Measurements from ENCODE around the gene RAB22A. TPM values are rescaled to one million over a fixed set of nuclear protein-coding genes. Genes with fewer than 3 reads are reported as not detected.
A peak's percentile ranks its signal among the peaks of the same experiment; 100 is the strongest.

RAB22A gene
- total RNA-seq, 1 donor from 2014 or later, result 17.8 TPM

DNA sequence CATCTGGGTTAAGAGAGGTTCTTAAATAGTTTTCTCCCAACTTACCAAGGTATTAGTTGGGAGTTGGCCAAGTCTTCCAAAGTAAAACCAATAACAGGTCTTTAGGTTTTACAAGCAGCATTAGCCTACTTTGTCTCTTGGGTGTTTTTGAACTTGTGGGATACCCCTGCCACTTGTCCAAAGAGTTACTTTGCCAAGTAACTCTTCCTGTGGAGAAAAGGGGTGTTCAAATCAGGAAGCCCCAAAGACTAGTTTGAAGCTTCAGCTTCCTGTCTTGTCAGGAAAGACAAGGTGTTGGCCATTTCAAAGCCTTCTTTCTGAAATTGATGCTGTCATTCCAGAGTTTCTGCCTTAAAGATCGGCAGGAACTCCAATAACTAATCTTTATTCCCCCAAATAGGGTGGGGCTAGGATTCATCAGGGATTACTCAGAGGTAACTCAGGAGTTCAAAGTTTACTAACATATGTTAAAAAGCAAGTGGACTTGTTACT, 822 bp downstream of the RAB22A start:
- Histone ChIP-seq H3K9me3 (no peaks in the 10 kb centered on the region), H3K4me3 (peak overlapping the region; percentile 80 to 90), H3K27me3 (no peaks in the 10 kb centered on the region), H3K27ac (peak overlapping the region; percentile 78 to 82), H3K36me3 (peaks cover 10 to 14% of the 10 kb centered on the region in 2 donors), H3K4me1 (peaks cover 0 to 6% of the 10 kb centered on the region in 2 donors)
- TF ChIP-seq, protein P1, sequence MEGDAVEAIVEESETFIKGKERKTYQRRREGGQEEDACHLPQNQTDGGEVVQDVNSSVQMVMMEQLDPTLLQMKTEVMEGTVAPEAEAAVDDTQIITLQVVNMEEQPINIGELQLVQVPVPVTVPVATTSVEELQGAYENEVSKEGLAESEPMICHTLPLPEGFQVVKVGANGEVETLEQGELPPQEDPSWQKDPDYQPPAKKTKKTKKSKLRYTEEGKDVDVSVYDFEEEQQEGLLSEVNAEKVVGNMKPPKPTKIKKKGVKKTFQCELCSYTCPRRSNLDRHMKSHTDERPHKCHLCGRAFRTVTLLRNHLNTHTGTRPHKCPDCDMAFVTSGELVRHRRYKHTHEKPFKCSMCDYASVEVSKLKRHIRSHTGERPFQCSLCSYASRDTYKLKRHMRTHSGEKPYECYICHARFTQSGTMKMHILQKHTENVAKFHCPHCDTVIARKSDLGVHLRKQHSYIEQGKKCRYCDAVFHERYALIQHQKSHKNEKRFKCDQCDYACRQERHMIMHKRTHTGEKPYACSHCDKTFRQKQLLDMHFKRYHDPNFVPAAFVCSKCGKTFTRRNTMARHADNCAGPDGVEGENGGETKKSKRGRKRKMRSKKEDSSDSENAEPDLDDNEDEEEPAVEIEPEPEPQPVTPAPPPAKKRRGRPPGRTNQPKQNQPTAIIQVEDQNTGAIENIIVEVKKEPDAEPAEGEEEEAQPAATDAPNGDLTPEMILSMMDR (IDR thresholded peaks at IDR 0.05), result no peak
- intact Hi-C loops (cut with DNase I), result no loop called here
- no peak for DNase-seq (ENCODE audit: low spot score in 2 of 2)

DNA sequence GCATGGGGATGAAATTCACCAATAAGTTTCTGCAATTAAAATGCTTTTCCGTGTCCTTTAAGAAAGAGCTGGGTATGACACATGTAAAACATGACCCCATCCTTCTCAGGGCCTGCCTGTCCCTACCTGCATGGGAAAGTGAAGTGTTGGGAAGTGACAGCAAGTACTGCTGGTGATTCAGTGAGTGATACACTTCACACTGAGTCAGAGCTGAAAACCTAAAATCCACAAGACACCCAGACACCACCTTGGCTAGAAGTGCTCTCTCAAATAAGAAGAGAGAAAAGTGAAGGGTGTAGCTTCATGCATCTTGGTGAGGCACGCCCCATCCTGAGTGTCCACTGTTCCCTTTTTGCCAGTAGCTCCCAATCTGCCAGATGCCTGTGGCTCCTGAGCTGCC, 3.3 kb downstream of the RAB22A start:
- intact Hi-C loops (cut with DNase I), result no loop called here
- H3K36me3 ChIP-seq, result peaks cover 17 to 28% of the 10 kb centered on the region in 2 donors

DNA sequence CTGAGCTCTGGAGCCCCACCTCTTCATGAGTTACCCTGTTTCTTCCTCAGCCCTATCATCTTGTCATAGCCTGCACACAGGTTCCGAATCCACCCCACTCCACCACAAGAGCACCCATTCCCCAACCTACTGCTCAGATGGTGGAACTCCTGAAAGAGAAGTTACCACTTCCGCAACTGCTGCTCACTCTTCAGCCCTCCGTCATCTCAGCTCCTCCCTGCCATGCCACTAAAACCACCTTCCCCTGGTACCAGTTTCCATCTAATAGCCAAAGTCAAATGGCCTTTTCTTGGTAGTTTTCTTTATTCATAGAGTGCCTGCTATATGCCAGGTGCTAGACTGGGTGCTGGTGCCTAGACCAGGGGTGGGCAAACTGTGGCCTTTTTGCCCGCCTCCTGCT, 3.9 kb downstream of the RAB22A start:
- DNase-seq (ENCODE audit: low spot score in 2 of 2), result no peak
- Histone ChIP-seq H3K4me1 (peaks cover 0 to 6% of the 10 kb centered on the region in 2 donors), H3K4me3 (no peak overlapping the region), H3K27me3 (no peaks in the 10 kb centered on the region), H3K27ac (no peak overlapping the region), H3K36me3 (peaks cover 17 to 28% of the 10 kb centered on the region in 2 donors), H3K9me3 (no peaks in the 10 kb centered on the region)
- intact Hi-C loops (cut with DNase I), result no loop called here
- TF ChIP-seq, protein P1 (IDR thresholded peaks at IDR 0.05), result no peak

More for the DNA sequence above, 3.3 kb downstream of the RAB22A start:
- H3K4me3 ChIP-seq, result no peak overlapping the region
- DNase-seq (ENCODE audit: low spot score in 2 of 2), result no peak
- peaks cover 0 to 6% of the 10 kb centered on the region in 2 donors for H3K4me1 ChIP-seq
- no peaks in the 10 kb centered on the region for H3K27me3 ChIP-seq
- no peak overlapping the region for H3K27ac ChIP-seq
- TF ChIP-seq, protein P1 (IDR thresholded peaks at IDR 0.05), result no peak
- H3K9me3 ChIP-seq, result no peaks in the 10 kb centered on the region

DNA sequence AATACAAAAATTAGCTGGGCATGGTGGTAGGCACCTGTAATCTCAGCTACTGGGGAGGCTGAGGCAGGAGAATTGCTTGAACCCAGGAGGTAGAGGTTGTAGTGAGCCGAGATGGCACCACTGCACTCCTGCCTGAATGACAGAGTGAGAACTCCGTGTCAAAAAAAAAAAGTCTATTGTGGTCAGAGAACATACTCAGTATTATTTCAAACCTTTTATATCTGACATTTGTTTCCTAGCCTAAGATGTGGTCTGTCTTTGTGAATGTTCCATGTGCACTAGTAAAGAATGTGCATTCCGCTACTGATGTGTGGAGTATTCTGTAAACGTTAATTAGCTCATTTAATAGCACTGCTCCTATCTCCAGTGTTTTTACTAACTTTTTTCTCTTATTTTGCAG, 11.7 kb downstream of the RAB22A start:
- TF ChIP-seq, protein P1 (IDR thresholded peaks at IDR 0.05), result no peak

DNA sequence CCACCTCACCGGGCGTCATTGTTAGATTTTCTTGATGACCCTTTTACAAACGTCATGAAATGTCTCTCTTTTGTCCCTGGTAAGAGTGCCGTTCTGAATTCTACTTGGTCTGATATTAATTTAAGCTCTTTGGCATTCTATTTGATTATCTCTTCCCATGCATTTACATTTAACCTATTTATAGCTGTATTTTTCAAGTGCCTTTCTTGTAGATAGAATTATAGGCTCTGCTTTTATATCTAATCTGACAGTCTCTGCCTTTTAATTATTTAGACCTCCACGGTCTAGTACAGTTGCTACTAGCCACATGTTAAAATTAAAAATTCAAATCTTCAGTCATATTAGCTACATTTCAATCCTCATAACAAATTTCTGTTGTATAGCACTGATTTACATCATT, 12.6 kb downstream of the RAB22A start:
- TF ChIP-seq, protein P1 (IDR thresholded peaks at IDR 0.05), result no peak
- Histone ChIP-seq H3K9me3 (no peaks in the 10 kb centered on the region), H3K27me3 (no peaks in the 10 kb centered on the region), H3K27ac (no peak overlapping the region), H3K4me1 (no peaks in the 10 kb centered on the region), H3K36me3 (no peaks in the 10 kb centered on the region), H3K4me3 (no peak overlapping the region)
- intact Hi-C loops (cut with DNase I), result no loop called here
- DNase-seq (ENCODE audit: low spot score in 2 of 2), result no peak

More for the DNA sequence above, 11.7 kb downstream of the RAB22A start:
- no peaks in the 10 kb centered on the region for H3K9me3 ChIP-seq
- H3K36me3 ChIP-seq, result peaks cover 3 to 8% of the 10 kb centered on the region in 2 donors
- H3K4me3 ChIP-seq, result no peak overlapping the region
- no peaks in the 10 kb centered on the region for H3K4me1 ChIP-seq
- H3K27ac ChIP-seq, result no peak overlapping the region
- H3K27me3 ChIP-seq, result no peaks in the 10 kb centered on the region
- intact Hi-C loops (cut with DNase I), result no loop called here
- DNase-seq (ENCODE audit: low spot score in 2 of 2), result no peak

DNA sequence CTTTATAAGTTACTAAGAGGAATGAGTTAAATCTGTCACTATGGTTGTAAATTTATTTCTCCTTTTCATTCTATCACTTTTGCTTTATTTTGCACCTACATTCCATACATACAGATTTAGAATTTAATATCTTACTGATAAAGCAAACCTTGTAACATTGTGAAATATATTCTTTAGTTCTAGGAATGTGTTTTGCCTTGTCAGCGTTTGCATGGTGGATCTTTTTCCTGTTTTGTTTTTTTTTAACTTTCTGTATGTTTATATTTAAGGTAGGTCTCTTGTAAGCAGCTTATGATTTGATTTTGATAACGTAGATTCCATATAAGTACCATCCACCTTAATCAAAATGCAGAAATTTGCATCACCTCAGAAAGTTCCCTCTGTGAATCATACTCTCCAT, 16.4 kb downstream of the RAB22A start:
- Histone ChIP-seq H3K27me3 (no peaks in the 10 kb centered on the region), H3K27ac (no peak overlapping the region), H3K9me3 (no peaks in the 10 kb centered on the region), H3K4me3 (no peak overlapping the region), H3K4me1 (no peaks in the 10 kb centered on the region), H3K36me3 (no peaks in the 10 kb centered on the region)
- no peak for DNase-seq (ENCODE audit: low spot score in 2 of 2)
- TF ChIP-seq, protein P1 (IDR thresholded peaks at IDR 0.05), result no peak
- intact Hi-C loops (cut with DNase I), result no loop called here

All from ascending aorta (tissue), 2 donors.